Esophagus muscularis mucosa (tissue), 4 donors: ENCODE data around the gene MATK. TPM values are rescaled to one million over a fixed set of nuclear protein-coding genes. Genes with fewer than 3 reads are reported as not detected.

Experiments used
- DNase-seq: peaks from one replicate; pipeline ENCODE4 v3.0.0-alpha.2; 2017; ENCODE audit errors: extremely low spot score
- H3K27ac ChIP-seq, 4 donors: fragments of 200-600 bp; sonication (generic); replicated peaks in 1 of 4; 1 replicate in 3 of 4; 2 replicates in 1 of 4; pipeline ENCODE4 v1.5.1; 2016 to 2019; ENCODE audit warnings: mild to moderate bottlenecking in 1 of 4
- H3K27me3 ChIP-seq, 4 donors: fragments of 200-600 bp; sonication (generic); one replicate each; pipeline versions ENCODE4 v1.5.1 to v1.6.0; 2016 to 2019
- H3K36me3 ChIP-seq, 4 donors: fragments of 200-600 bp; sonication (generic); one replicate each; pipeline ENCODE4 v1.5.1; 2016 to 2019
- H3K4me1 ChIP-seq, 4 donors: fragments of 200-600 bp; sonication (generic); one replicate each; pipeline ENCODE4 v1.5.1; 2016 to 2019
- H3K4me3 ChIP-seq, 4 donors: fragments of 200-600 bp; sonication (generic); 1 replicate in 2 of 4; 2 replicates in 2 of 4; pipeline ENCODE4 v1.5.1; 2016 to 2019; ENCODE audit warnings: mild to moderate bottlenecking in 4 of 4, moderate library complexity in 1 of 4
- H3K9me3 ChIP-seq, 4 donors: fragments of 200-600 bp; sonication (generic); 1 replicate in 3 of 4; 2 replicates in 1 of 4; pipeline ENCODE4 v1.5.1; 2016 to 2019
- EP300 ChIP-seq: sonication (generic); formaldehyde crosslinking; IDR thresholded peaks from one replicate; pipeline ENCODE4 v1.6.1; 2017; ENCODE audit warnings: antibody characterized with exemption
- POLR2A ChIP-seq: fragments of 450-650 bp; IDR thresholded peaks from one replicate; pipeline ENCODE4 v1.6.1; 2017; ENCODE audit warnings: antibody characterized with exemption, moderate library complexity, mild to moderate bottlenecking, low read depth
- POLR2AphosphoS5 ChIP-seq, 2 donors: sonication (generic); formaldehyde crosslinking; IDR thresholded peaks; one replicate each; pipeline ENCODE4 v1.6.1; 2017; ENCODE audit warnings: antibody characterized with exemption in 2 of 2
- whole genome bisulfite sequencing: methylation state at CpG from one replicate; pipeline ENCODE4 v1.1.5; 2018; 5-methylcytosine and 5-hydroxymethylcytosine counted together
- intact Hi-C: fragments of 100-400 bp; cut with DNase I; formaldehyde crosslinking; loops from one replicate; pipeline ENCODE4 v1.15.1; 2023
- total RNA-seq, 4 donors: library from RNA; depleted of rRNA; stranded (reverse); fragments of >200 nt; gene quantifications; one replicate each; pipeline versions ENCODE4 v1.1.0 to v1.2.1, GENCODE V29; 2016
- TF ChIP-seq, protein P1 (sequence below), 3 experiments: fragments of 200-600 bp in 2 of 3; fragments of 450-650 bp in 1 of 3; sonication (generic) in 2 of 3; IDR thresholded peaks; one replicate each; pipeline ENCODE4 v1.5.1; 2017 to 2019; ENCODE audit warnings: antibody characterized with exemption in 3 of 3, mild to moderate bottlenecking in 2 of 3, moderate library complexity in 1 of 3

MATK gene
- total RNA-seq, 4 donors from 2014 or later: 0.13 to 2.9 (median 1.8) TPM

DNA sequence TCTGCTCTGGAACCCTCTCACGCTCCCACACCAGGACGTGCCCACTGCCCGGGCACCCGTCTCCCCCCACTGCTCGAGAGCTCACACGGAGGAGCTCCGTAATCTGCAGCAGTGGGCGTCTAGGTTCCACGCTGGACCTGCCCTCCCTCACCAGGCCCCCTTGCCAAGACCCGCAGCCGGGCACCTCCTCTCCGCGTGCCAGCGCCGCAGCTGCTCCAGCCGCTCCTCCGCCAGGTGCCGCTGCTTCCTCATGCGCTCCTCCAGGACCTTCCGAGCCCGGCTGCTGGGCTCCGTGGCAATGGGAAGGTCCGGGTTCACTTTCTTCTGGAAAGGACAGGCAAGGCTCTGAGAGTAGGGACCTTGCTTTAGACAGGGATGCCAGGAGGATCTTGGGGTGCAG is 35.0 kb upstream of the MATK start:
- Histone ChIP-seq H3K27me3 (peaks cover 0 to 26% (median 0%) of the 10 kb centered on the region in 4 donors), H3K9me3 (no peaks in the 10 kb centered on the region), H3K4me1 (peaks cover 0 to 7% (median 5%) of the 10 kb centered on the region in 4 donors), H3K4me3 (no peak overlapping the region), H3K36me3 (no peaks in the 10 kb centered on the region), H3K27ac (no peak overlapping the region)
- DNase-seq: no peak
- 96% methylated on average over 10 of the region's 23 CpGs for WGBS
- intact Hi-C loops: no loop called here
- TF ChIP-seq POLR2AphosphoS5 (IDR thresholded peaks at IDR 0.05): no peak
- TF ChIP-seq POLR2A: no peak
- TF ChIP-seq EP300: no peak
- TF ChIP-seq, protein P1, sequence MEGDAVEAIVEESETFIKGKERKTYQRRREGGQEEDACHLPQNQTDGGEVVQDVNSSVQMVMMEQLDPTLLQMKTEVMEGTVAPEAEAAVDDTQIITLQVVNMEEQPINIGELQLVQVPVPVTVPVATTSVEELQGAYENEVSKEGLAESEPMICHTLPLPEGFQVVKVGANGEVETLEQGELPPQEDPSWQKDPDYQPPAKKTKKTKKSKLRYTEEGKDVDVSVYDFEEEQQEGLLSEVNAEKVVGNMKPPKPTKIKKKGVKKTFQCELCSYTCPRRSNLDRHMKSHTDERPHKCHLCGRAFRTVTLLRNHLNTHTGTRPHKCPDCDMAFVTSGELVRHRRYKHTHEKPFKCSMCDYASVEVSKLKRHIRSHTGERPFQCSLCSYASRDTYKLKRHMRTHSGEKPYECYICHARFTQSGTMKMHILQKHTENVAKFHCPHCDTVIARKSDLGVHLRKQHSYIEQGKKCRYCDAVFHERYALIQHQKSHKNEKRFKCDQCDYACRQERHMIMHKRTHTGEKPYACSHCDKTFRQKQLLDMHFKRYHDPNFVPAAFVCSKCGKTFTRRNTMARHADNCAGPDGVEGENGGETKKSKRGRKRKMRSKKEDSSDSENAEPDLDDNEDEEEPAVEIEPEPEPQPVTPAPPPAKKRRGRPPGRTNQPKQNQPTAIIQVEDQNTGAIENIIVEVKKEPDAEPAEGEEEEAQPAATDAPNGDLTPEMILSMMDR (IDR thresholded peaks at IDR 0.05): no peak

- intact Hi-C loops: no loop called here
- no peak for DNase-seq
- Histone ChIP-seq H3K36me3 (no peaks in the 10 kb centered on the region), H3K27ac (no peak overlapping the region), H3K9me3 (no peaks in the 10 kb centered on the region), H3K27me3 (peaks cover 0 to 26% (median 0%) of the 10 kb centered on the region in 4 donors), H3K4me3 (no peak overlapping the region), H3K4me1 (peaks cover 0 to 7% (median 5%) of the 10 kb centered on the region in 4 donors)
- TF ChIP-seq POLR2AphosphoS5 (IDR thresholded peaks at IDR 0.05) (no peak), POLR2A (no peak), EP300 (no peak)
- TF ChIP-seq, protein P1 (IDR thresholded peaks at IDR 0.05): no peak
- 88% methylated on average over 5 of the region's 19 CpGs for WGBS
Observed at GRCh38 chr19:3819989-3820388, 33.8 kb upstream of the MATK start.

DNA sequence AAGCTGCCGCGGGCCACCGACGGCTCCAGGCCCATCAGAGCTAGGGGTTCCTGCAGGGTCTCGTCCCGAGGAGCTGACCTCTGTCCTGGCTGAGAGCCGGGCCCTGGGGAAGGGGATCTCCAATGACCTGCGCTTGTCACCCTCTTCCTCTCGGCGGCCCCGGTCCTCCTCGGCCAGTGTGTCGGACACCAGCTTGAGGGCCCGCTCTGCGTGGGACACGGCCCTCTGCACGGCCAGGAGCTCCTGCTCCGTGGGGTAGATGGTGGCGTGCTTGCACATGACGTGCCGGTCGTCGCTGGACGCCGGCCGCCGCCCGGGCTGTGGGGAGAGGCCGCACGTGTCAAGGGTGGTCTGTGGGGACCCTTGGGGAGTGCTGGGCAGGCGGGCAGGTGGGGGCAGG is 32.7 kb upstream of the MATK start:
- no peaks in the 10 kb centered on the region for H3K36me3 ChIP-seq
- no peak for DNase-seq
- no peaks in the 10 kb centered on the region for H3K9me3 ChIP-seq
- peaks cover 0 to 7% (median 5%) of the 10 kb centered on the region in 4 donors for H3K4me1 ChIP-seq
- H3K27ac ChIP-seq: no peak overlapping the region
- TF ChIP-seq POLR2A (no peak), POLR2AphosphoS5 (IDR thresholded peaks at IDR 0.05) (no peak), EP300 (no peak)
- TF ChIP-seq, protein P1 (IDR thresholded peaks at IDR 0.05): no peak
- WGBS: 67% methylated on average over 17 of the region's 31 CpGs
- H3K4me3 ChIP-seq: no peak overlapping the region
- peaks cover 0 to 26% (median 0%) of the 10 kb centered on the region in 4 donors for H3K27me3 ChIP-seq
- intact Hi-C loops: no loop called here

- no peaks in the 10 kb centered on the region for H3K36me3 ChIP-seq
- H3K4me1 ChIP-seq: peaks cover 3 to 9% (median 6%) of the 10 kb centered on the region in 4 donors
- H3K27me3 ChIP-seq: peaks cover 0 to 26% (median 0%) of the 10 kb centered on the region in 4 donors
- WGBS: 33% methylated on average over 11 of the region's 11 CpGs
- H3K27ac ChIP-seq: no peak overlapping the region
- H3K9me3 ChIP-seq: no peaks in the 10 kb centered on the region
- DNase-seq: no peak
- H3K4me3 ChIP-seq: no peak overlapping the region
- intact Hi-C loops: no loop called here
- TF ChIP-seq, protein P1 (IDR thresholded peaks at IDR 0.05): no peak
- no peak for TF ChIP-seq POLR2A
Observed at GRCh38 chr19:3818466-3818865, 32.3 kb upstream of the MATK start.

GRCh38 chr19:3817761-3818160 is 31.6 kb upstream of the MATK start:
- no peak for DNase-seq
- Histone ChIP-seq H3K9me3 (no peaks in the 10 kb centered on the region), H3K27me3 (peaks cover 0 to 20% (median 0%) of the 10 kb centered on the region in 4 donors), H3K36me3 (no peaks in the 10 kb centered on the region), H3K27ac (no peak overlapping the region), H3K4me3 (no peak overlapping the region), H3K4me1 (peaks cover 8 to 14% (median 12%) of the 10 kb centered on the region in 4 donors)
- intact Hi-C loops: no loop called here
- TF ChIP-seq EP300: no peak
- TF ChIP-seq, protein P1 (IDR thresholded peaks at IDR 0.05): no peak
- TF ChIP-seq POLR2A: no peak
- no peak for TF ChIP-seq POLR2AphosphoS5 (IDR thresholded peaks at IDR 0.05)
- WGBS: 83% methylated on average over 8 of the region's 8 CpGs
